CD4-positive, CD25-positive, alpha-beta regulatory T cell (primary cell): ENCODE measurements around the gene BAIAP2L1. TPM values are rescaled to one million over a fixed set of nuclear protein-coding genes. Genes with fewer than 3 reads are reported as not detected.

Experiments used
- ATAC-seq, 2 donors: fragments of 150-1000 bp; cut with Tn5 transposase; one replicate each; pipeline ENCODE4 v1.10.0; 2021; ENCODE audit warnings: low read depth in 2 of 2, moderate number of reproducible peaks in 2 of 2, moderate library complexity in 1 of 2
- DNase-seq, 3 donors: peaks; one replicate each; pipeline versions ENCODE4 v3.0.0 to v3.0.0-alpha.2; 2012 to 2022; ENCODE audit warnings: mixed read lengths in 1 of 3
- H3K27ac ChIP-seq: one replicate; pipeline ENCODE4 v1.7.0; 2013; ENCODE audit warnings: mild to moderate bottlenecking, low read length; ENCODE audit not compliant: insufficient read depth, poor library complexity, severe bottlenecking
- H3K27me3 ChIP-seq: one replicate; pipeline ENCODE4 v1.7.0; 2013; ENCODE audit warnings: low read length; ENCODE audit not compliant: control insufficient read depth, insufficient read depth
- H3K36me3 ChIP-seq: one replicate; pipeline ENCODE4 v1.7.0; 2013; ENCODE audit warnings: mild to moderate bottlenecking, low read length, moderate library complexity; ENCODE audit not compliant: control insufficient read depth, insufficient read depth
- H3K4me1 ChIP-seq: 2 replicates; pipeline ENCODE4 v1.7.0; 2013; ENCODE audit warnings: mild to moderate bottlenecking, low read length; ENCODE audit not compliant: insufficient read depth, control insufficient read depth, poor library complexity, severe bottlenecking
- H3K4me3 ChIP-seq: one replicate; pipeline ENCODE4 v1.7.0; 2013; ENCODE audit warnings: low read depth, mild to moderate bottlenecking, low read length, moderate library complexity
- H3K9me3 ChIP-seq, 2 experiments: 1 replicate in 1 of 2; 2 replicates in 1 of 2; pipeline ENCODE4 v1.7.0; 2013; ENCODE audit warnings: low read length in 2 of 2, mild to moderate bottlenecking in 1 of 2, moderate library complexity in 1 of 2; ENCODE audit not compliant: control insufficient read depth in 2 of 2
- H3K27ac Mint-ChIP-seq, 3 donors: one replicate each; pipeline ENCODE4 v1.8.0; 2020 to 2022; ENCODE audit warnings: mild to moderate bottlenecking in 3 of 3, mixed read lengths in 3 of 3, moderate library complexity in 2 of 3
- H3K27me3 Mint-ChIP-seq: one replicate; pipeline ENCODE4 v1.8.0; 2022; ENCODE audit warnings: mild to moderate bottlenecking, mixed read lengths
- H3K36me3 Mint-ChIP-seq: one replicate; pipeline ENCODE4 v1.8.0; 2020; ENCODE audit warnings: mixed read lengths
- H3K4me1 Mint-ChIP-seq, 4 donors: one replicate each; pipeline ENCODE4 v1.8.0; 2020 to 2022; ENCODE audit warnings: mixed read lengths in 4 of 4, mild to moderate bottlenecking in 1 of 4
- H3K4me3 Mint-ChIP-seq, 4 donors: one replicate each; pipeline ENCODE4 v1.8.0; 2020 to 2022; ENCODE audit warnings: mild to moderate bottlenecking in 4 of 4, mixed read lengths in 4 of 4, moderate library complexity in 3 of 4
- H3K9me3 Mint-ChIP-seq, 7 donors: one replicate each; pipeline ENCODE4 v1.8.0; 2020 to 2022; ENCODE audit warnings: mixed read lengths in 7 of 7, mild to moderate bottlenecking in 3 of 7, moderate library complexity in 2 of 7
- polyA plus RNA-seq, 4 donors: library from polyadenylated mRNA; unstranded; fragments of 300-500 nt; fragmentation: Illumina TruSeq; gene quantifications; one replicate each; pipeline ENCODE4 v1.2.3, GENCODE V29; 2021
- total RNA-seq: library from RNA; stranded (reverse); gene quantifications from one replicate; pipeline ENCODE4 v1.2.3, GENCODE V29; 2022

The BAIAP2L1 gene
- total and polyA plus RNA-seq, 5 donors from 2014 or later, result 0.12 to 0.86 (median 0.57) TPM

- ATAC-seq (no peak), DNase-seq (no peak)
- H3K9me3 ChIP-seq, result no peaks in the 10 kb centered on the region
- Mint-ChIP-seq H3K9me3 (no peaks in the 10 kb centered on the region), H3K27me3 (no peaks in the 10 kb centered on the region), H3K4me1 (peaks cover 0 to 38% (median 8%) of the 10 kb centered on the region in 4 donors), H3K27ac (peak overlapping the region in 1 of 3 donors; percentile 56), H3K4me3 (no peak overlapping the region), H3K36me3 (peaks cover under 1% of the 10 kb centered on the region)
- H3K4me1 ChIP-seq, result peaks cover 26% of the 10 kb centered on the region
- no peak overlapping the region for H3K4me3 ChIP-seq
- H3K27ac ChIP-seq, result no peak overlapping the region
- H3K36me3 ChIP-seq, result peaks cover 11% of the 10 kb centered on the region
- H3K27me3 ChIP-seq, result no peaks in the 10 kb centered on the region
Observed at GRCh38 chr7:98288064-98288823, 112.6 kb downstream of the BAIAP2L1 start.

- DNase-seq, result no peak
- no peaks in the 10 kb centered on the region for H3K27me3 ChIP-seq
- Mint-ChIP-seq H3K36me3 (peaks cover 3% of the 10 kb centered on the region), H3K4me3 (no peak overlapping the region), H3K27ac (no peak overlapping the region), H3K27me3 (no peaks in the 10 kb centered on the region), H3K9me3 (no peaks in the 10 kb centered on the region), H3K4me1 (peaks cover 0 to 45% (median 14%) of the 10 kb centered on the region in 4 donors)
- H3K4me1 ChIP-seq, result peaks cover 33% of the 10 kb centered on the region
- ATAC-seq, result no peak
- H3K4me3 ChIP-seq, result no peak overlapping the region
- no peak overlapping the region for H3K27ac ChIP-seq
- no peaks in the 10 kb centered on the region for H3K9me3 ChIP-seq
- H3K36me3 ChIP-seq, result peaks cover 8% of the 10 kb centered on the region
Observed at GRCh38 chr7:98287486-98287959, 113.4 kb downstream of the BAIAP2L1 start.

GRCh38 chr7:98286701-98287485 lies 114.0 kb downstream of the BAIAP2L1 start:
- H3K27me3 Mint-ChIP-seq, result no peaks in the 10 kb centered on the region

GRCh38 chr7:98286093-98286539 lies 114.8 kb downstream of the BAIAP2L1 start:
- peak overlapping the region in 1 of 3 donors; percentile 78 for H3K27ac Mint-ChIP-seq
- H3K36me3 Mint-ChIP-seq, result peaks cover 3% of the 10 kb centered on the region
- H3K4me1 Mint-ChIP-seq, result peaks cover 0 to 51% (median 16%) of the 10 kb centered on the region in 4 donors
- no peak for DNase-seq
- H3K4me3 Mint-ChIP-seq, result peak overlapping the region in 2 of 4 donors; percentile 13 to 63
- no peak overlapping the region for H3K4me3 ChIP-seq
- H3K27ac ChIP-seq, result no peak overlapping the region
- no peaks in the 10 kb centered on the region for H3K36me3 ChIP-seq
- H3K4me1 ChIP-seq, result peaks cover 40% of the 10 kb centered on the region
- H3K27me3 ChIP-seq, result no peaks in the 10 kb centered on the region
- ATAC-seq, result no peak
- H3K9me3 ChIP-seq, result no peaks in the 10 kb centered on the region
- H3K27me3 Mint-ChIP-seq, result no peaks in the 10 kb centered on the region
- no peaks in the 10 kb centered on the region for H3K9me3 Mint-ChIP-seq

More at GRCh38 chr7:98286701-98287485, 114.0 kb downstream of the BAIAP2L1 start:
- no peak overlapping the region for H3K27ac ChIP-seq
- Mint-ChIP-seq H3K4me3 (peak overlapping the region in 2 of 4 donors; percentile 63 to 65), H3K9me3 (no peaks in the 10 kb centered on the region), H3K27ac (peak overlapping the region in 1 of 3 donors; percentile 78), H3K4me1 (peaks cover 0 to 51% (median 16%) of the 10 kb centered on the region in 4 donors), H3K36me3 (peaks cover 3% of the 10 kb centered on the region)
- no peak for DNase-seq
- no peaks in the 10 kb centered on the region for H3K27me3 ChIP-seq
- no peak overlapping the region for H3K4me3 ChIP-seq
- peaks cover 39% of the 10 kb centered on the region for H3K4me1 ChIP-seq
- peaks cover 2% of the 10 kb centered on the region for H3K36me3 ChIP-seq
- no peaks in the 10 kb centered on the region for H3K9me3 ChIP-seq
- no peak for ATAC-seq

- ATAC-seq (no peak), DNase-seq (no peak)
- Histone ChIP-seq H3K4me1 (peaks cover 46% of the 10 kb centered on the region), H3K27ac (no peak overlapping the region), H3K9me3 (no peaks in the 10 kb centered on the region), H3K36me3 (no peaks in the 10 kb centered on the region), H3K4me3 (no peak overlapping the region), H3K27me3 (no peaks in the 10 kb centered on the region)
- H3K4me3 Mint-ChIP-seq, result peak overlapping the region in 2 of 4 donors; percentile 8 to 46
- H3K36me3 Mint-ChIP-seq, result peaks cover 3% of the 10 kb centered on the region
- peaks cover 5% of the 10 kb centered on the region for H3K27me3 Mint-ChIP-seq
- H3K4me1 Mint-ChIP-seq, result peaks cover 0 to 56% (median 18%) of the 10 kb centered on the region in 4 donors
- no peaks in the 10 kb centered on the region for H3K9me3 Mint-ChIP-seq
- H3K27ac Mint-ChIP-seq, result peak overlapping the region in 2 of 3 donors; percentile 48 to 87
Observed at GRCh38 chr7:98285157-98286092, 115.5 kb downstream of the BAIAP2L1 start.

- Histone ChIP-seq H3K9me3 (no peaks in the 10 kb centered on the region), H3K36me3 (no peaks in the 10 kb centered on the region), H3K27me3 (no peaks in the 10 kb centered on the region), H3K27ac (no peak overlapping the region), H3K4me3 (no peak overlapping the region), H3K4me1 (peaks cover 49% of the 10 kb centered on the region)
- peaks cover 0 to 53% (median 19%) of the 10 kb centered on the region in 4 donors for H3K4me1 Mint-ChIP-seq
- ATAC-seq (no peak), DNase-seq (no peak)
- H3K4me3 Mint-ChIP-seq, result peak overlapping the region in 3 of 4 donors; percentile 64 to 77 (median 68)
- H3K36me3 Mint-ChIP-seq, result peaks cover 3% of the 10 kb centered on the region
- peak overlapping the region in 2 of 3 donors; percentile 87 to 89 for H3K27ac Mint-ChIP-seq
- peaks cover 5% of the 10 kb centered on the region for H3K27me3 Mint-ChIP-seq
- H3K9me3 Mint-ChIP-seq, result no peaks in the 10 kb centered on the region
Observed at GRCh38 chr7:98284335-98285036, 116.4 kb downstream of the BAIAP2L1 start.
